Spleen (tissue), 11 donors: Measurements from ENCODE around the gene AKAP9. TPM values are rescaled to one million over a fixed set of nuclear protein-coding genes. Genes with fewer than 3 reads are reported as not detected.
"Not testable (repeated sequence)": the region's sequence is repeated elsewhere in the genome, so short reads cannot be mapped to it uniquely, and the experiment has no call there.

ENCODE experiments used
- DNase-seq: peaks from one replicate; pipeline ENCODE4 v3.0.0-alpha.2; 2020
- H3K27ac ChIP-seq, 8 donors: fragments of 200-600 bp; sonication (generic) in 7 of 8; 1 replicate in 4 of 8; 2 replicates in 4 of 8; pipeline versions ENCODE4 v1.5.0 to v1.8.0; 2016 to 2021; ENCODE audit warnings: inconsistent platforms in 4 of 8, mild to moderate bottlenecking in 4 of 8, moderate library complexity in 1 of 8
- H3K27me3 ChIP-seq, 7 donors: fragments of 200-600 bp; sonication (generic) in 6 of 7; replicated peaks in 1 of 7; 1 replicate in 4 of 7; 2 replicates in 3 of 7; pipeline versions ENCODE4 v1.5.0 to v1.8.0; 2016 to 2021; ENCODE audit warnings: inconsistent platforms in 3 of 7, mild to moderate bottlenecking in 1 of 7
- H3K36me3 ChIP-seq, 6 donors: fragments of 200-600 bp; sonication (generic) in 5 of 6; 1 replicate in 4 of 6; 2 replicates in 2 of 6; pipeline versions ENCODE4 v1.5.0 to v1.8.0; 2016 to 2021; ENCODE audit warnings: inconsistent platforms in 2 of 6
- H3K4me1 ChIP-seq, 6 donors: fragments of 200-600 bp; sonication (generic) in 5 of 6; 1 replicate in 3 of 6; 2 replicates in 3 of 6; pipeline versions ENCODE4 v1.5.0 to v1.8.0; 2016 to 2021; ENCODE audit warnings: inconsistent platforms in 3 of 6
- H3K4me3 ChIP-seq, 8 donors: fragments of 200-600 bp; sonication (generic) in 7 of 8; 1 replicate in 4 of 8; 2 replicates in 4 of 8; pipeline versions ENCODE4 v1.5.0 to v1.8.0; 2016 to 2021; ENCODE audit warnings: inconsistent platforms in 4 of 8, mild to moderate bottlenecking in 4 of 8, moderate library complexity in 2 of 8
- H3K9me3 ChIP-seq, 8 donors: fragments of 200-600 bp; sonication (generic) in 7 of 8; 1 replicate in 4 of 8; 2 replicates in 4 of 8; pipeline versions ENCODE4 v1.5.0 to v1.8.0; 2016 to 2021; ENCODE audit warnings: inconsistent platforms in 4 of 8
- POLR2A ChIP-seq, 3 donors: fragments of 450-650 bp; IDR thresholded peaks; one replicate each; pipeline ENCODE4 v1.5.1; 2017; ENCODE audit warnings: antibody characterized with exemption in 3 of 3, mild to moderate bottlenecking in 1 of 3
- POLR2AphosphoS5 ChIP-seq, 3 donors: sonication (generic); formaldehyde crosslinking; IDR thresholded peaks; one replicate each; pipeline ENCODE4 v1.5.1; 2017; ENCODE audit warnings: antibody characterized with exemption in 3 of 3
- WGBS, 5 donors: extraction: QIAGEN DNeasy Blood & Tissue Kit in 3 of 5; methylation state at CpG; one replicate each; pipeline versions ENCODE4 v1.1.5 to v1.1.7; 2013 to 2018; 5-methylcytosine and 5-hydroxymethylcytosine counted together
- intact Hi-C: fragments of 100-400 bp; cut with DNase I; formaldehyde crosslinking; loops from one replicate; pipeline ENCODE4 v1.15.0; 2023; ENCODE audit warnings: low total_unique reads
- polyA plus RNA-seq, 3 donors: library from polyadenylated mRNA; stranded (reverse); fragments of 200-250 nt; gene quantifications; one replicate each; pipeline ENCODE4 v1.2.1, GENCODE V29; 2013
- total RNA-seq, 7 donors: library from RNA; depleted of rRNA in 3 of 7; stranded (reverse); fragments of >200 nt in 3 of 7; fragmentation: NEBNext Ultra II Directional in 4 of 7; extraction: Animal tissue kit (Norgen Biotek cat#: 25700) in 4 of 7; gene quantifications; one replicate each; pipeline versions ENCODE4 v1.1.0 to v1.2.1, GENCODE V29; 2016 to 2021
- TF ChIP-seq, protein P1 (sequence below), 11 experiments: fragments of 200-600 bp in 7 of 11; fragments of 450-650 bp in 4 of 11; sonication (generic) in 4 of 11; IDR thresholded peaks in 8 of 11; conservative IDR thresholded peaks in 3 of 11; 1 replicate in 7 of 11; 2 replicates in 4 of 11; pipeline versions ENCODE4 v1.4.0 to v1.8.0; 2016 to 2021; ENCODE audit warnings: antibody characterized with exemption in 11 of 11, inconsistent platforms in 4 of 11, mild to moderate bottlenecking in 1 of 11
- donor health status: healthy with polysubstance abuse.
- donor health status: DM: no; HTN: no; CAD: no; lungs with moderate emphysema.
- donor health status: DM: no; HTN: no; CAD: no.
- donor health status: Bipolar disorder and iron deficiency.
- donor health status: healthy.
- donor health status: DM: no; HTN: no; CAD: no.
- donor health status: DM: yes; HTN: yes; CAD: no.

The AKAP9 gene
- total and polyA plus RNA-seq, 10 donors = 7.5 to 100 (median 68.5) TPM

DNA sequence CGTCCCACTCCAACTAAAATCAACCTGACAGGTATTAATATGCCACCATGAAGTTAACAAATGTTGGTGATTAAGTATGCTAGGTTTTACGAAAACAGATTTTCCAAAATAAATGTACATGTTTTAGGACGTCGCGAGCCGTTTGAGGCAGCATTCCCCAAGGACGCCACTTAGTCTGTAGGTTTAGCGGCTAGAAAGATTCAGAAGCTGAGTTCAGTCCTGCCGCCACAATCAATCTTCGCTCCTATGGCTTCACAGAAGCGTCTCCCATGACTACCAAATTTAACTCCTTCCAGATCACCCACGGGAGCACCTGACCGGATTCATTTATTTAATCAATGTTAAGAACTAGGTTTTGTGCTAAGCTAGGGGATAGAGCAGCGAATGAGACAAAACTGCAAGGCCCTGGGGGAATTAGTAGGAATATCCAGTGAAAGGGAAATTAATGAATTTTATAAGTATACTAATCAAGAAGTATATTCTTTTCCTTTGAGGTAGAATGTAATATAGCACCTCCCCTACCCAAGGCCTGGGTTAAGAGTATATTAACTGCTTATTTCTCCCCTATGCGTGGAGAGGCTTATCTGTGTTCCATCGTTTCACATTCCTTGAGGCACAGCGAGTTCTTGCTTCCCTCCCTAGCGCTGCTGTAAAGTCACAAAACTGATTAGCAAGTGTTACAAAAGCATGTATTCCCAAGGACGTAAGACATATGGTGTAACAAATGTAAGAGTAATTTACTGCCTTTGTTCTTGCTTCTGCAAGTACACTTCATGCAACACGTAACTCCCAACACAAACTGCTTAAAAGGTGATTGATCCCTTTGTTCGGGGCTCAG is 194.6 kb downstream of the AKAP9 start:
- Histone ChIP-seq H3K4me1 (peaks cover 4 to 45% (median 27%) of the 10 kb centered on the region in 6 donors), H3K9me3 (no peaks in the 10 kb centered on the region), H3K4me3 (peak overlapping the region; percentile 74 to 98 (median 92)), H3K27me3 (no peaks in the 10 kb centered on the region), H3K27ac (peak overlapping the region; percentile 88 to 97 (median 97)), H3K36me3 (peaks cover 0 to 8% (median 0%) of the 10 kb centered on the region in 6 donors)
- intact Hi-C loops = no loop called here
- TF ChIP-seq POLR2A (IDR thresholded peaks at IDR 0.05) = no peak
- TF ChIP-seq, protein P1, sequence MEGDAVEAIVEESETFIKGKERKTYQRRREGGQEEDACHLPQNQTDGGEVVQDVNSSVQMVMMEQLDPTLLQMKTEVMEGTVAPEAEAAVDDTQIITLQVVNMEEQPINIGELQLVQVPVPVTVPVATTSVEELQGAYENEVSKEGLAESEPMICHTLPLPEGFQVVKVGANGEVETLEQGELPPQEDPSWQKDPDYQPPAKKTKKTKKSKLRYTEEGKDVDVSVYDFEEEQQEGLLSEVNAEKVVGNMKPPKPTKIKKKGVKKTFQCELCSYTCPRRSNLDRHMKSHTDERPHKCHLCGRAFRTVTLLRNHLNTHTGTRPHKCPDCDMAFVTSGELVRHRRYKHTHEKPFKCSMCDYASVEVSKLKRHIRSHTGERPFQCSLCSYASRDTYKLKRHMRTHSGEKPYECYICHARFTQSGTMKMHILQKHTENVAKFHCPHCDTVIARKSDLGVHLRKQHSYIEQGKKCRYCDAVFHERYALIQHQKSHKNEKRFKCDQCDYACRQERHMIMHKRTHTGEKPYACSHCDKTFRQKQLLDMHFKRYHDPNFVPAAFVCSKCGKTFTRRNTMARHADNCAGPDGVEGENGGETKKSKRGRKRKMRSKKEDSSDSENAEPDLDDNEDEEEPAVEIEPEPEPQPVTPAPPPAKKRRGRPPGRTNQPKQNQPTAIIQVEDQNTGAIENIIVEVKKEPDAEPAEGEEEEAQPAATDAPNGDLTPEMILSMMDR (IDR thresholded peaks at IDR 0.05 in 8 of 11, conservative IDR thresholded peaks at IDR 0.05 in 3 of 11) = no peak
- no peak for TF ChIP-seq POLR2AphosphoS5 (IDR thresholded peaks at IDR 0.05)
- WGBS, 5 donors = 33 to 39% (median 35%) methylated on average over 20 to 21 of the region's 21 CpGs
- no peak for DNase-seq

DNA sequence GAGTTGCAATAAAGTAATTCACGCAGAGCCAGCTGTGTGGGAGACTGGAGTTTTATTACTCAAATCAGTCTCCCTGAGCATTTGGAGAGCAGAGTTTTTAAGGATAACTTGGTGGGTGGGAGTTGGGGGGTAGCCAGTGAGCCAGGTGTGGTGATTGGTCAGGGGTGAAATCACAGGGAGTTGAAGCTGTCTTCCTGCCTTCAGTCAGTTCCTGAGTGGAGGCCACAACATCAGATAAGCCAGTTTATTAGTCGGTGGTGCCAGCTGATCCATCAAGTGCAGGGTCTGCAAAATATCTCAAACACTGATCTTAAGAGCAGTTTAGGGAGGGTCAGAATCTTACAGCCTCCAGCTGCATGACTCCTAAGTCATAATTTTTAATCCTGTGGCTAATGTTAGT is 196.9 kb downstream of the AKAP9 start:
- DNase-seq = no peak
- no peaks in the 10 kb centered on the region for H3K27me3 ChIP-seq
- WGBS, 5 donors = 42 to 46% (median 43%) methylated on average over 2 of the region's 2 CpGs
- H3K36me3 ChIP-seq = no peaks in the 10 kb centered on the region
- TF ChIP-seq POLR2A (IDR thresholded peaks at IDR 0.05) (no peak), POLR2AphosphoS5 (IDR thresholded peaks at IDR 0.05) (no peak)
- TF ChIP-seq, protein P1 (IDR thresholded peaks at IDR 0.05 in 8 of 11, conservative IDR thresholded peaks at IDR 0.05 in 3 of 11) = no peak
- peaks cover 4 to 24% (median 18%) of the 10 kb centered on the region in 6 donors for H3K4me1 ChIP-seq
- intact Hi-C loops = no loop called here
- no peak overlapping the region for H3K4me3 ChIP-seq
- no peaks in the 10 kb centered on the region for H3K9me3 ChIP-seq
- H3K27ac ChIP-seq = no peak overlapping the region

DNA sequence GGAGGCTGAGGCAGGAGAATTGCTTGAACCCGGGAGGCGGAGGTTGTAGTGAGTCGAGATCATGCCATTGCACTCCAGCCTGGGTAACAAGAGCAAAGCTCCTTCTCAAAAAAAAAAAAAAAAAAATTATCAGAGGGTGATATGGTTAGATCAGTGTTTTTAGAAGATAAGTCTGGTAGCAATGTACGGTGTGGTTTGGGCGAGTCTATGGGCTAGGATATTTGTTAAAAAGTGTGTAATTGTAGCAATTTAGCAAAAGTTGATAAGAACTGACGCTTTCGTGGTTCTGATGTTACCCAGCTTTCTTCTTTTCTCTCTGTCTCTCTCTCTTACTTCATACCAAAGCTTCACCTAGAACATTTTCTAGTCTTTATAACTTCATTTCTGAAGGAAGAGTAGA is 200.5 kb downstream of the AKAP9 start:
- no peaks in the 10 kb centered on the region for H3K9me3 ChIP-seq
- intact Hi-C loops = no loop called here
- no peak for DNase-seq
- no peaks in the 10 kb centered on the region for H3K4me1 ChIP-seq
- no peak overlapping the region for H3K4me3 ChIP-seq
- WGBS, 5 donors = 94 to 99% (median 97%) methylated on average over 7 of the region's 7 CpGs
- H3K36me3 ChIP-seq = no peaks in the 10 kb centered on the region
- no peaks in the 10 kb centered on the region for H3K27me3 ChIP-seq
- no peak for TF ChIP-seq POLR2A (IDR thresholded peaks at IDR 0.05)
- no peak for TF ChIP-seq POLR2AphosphoS5 (IDR thresholded peaks at IDR 0.05)
- TF ChIP-seq, protein P1 (IDR thresholded peaks at IDR 0.05 in 8 of 11, conservative IDR thresholded peaks at IDR 0.05 in 3 of 11) = no peak
- H3K27ac ChIP-seq = no peak overlapping the region

DNA sequence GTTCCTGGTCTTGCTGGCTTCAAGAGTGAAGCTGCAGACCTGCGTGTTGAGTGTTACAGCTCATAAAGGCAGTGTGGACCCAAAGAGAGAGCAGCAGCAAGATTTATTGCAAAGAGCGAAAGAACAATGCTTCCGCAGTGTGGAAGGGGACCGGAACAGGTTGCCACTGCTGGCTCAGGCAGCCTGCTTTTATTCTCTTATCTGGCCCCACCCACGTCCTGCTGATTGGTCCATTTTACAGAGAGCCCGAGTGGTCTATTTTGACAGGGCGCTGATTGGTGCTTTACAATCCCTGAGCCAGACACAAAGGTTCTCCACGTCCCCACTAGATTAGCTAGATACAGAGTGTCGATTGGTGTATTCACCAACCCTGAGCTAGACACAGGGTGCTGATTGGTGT is 202.1 kb downstream of the AKAP9 start:
- H3K4me1 ChIP-seq, H3K9me3 ChIP-seq, H3K4me3 ChIP-seq, H3K27ac ChIP-seq, H3K36me3 ChIP-seq, H3K27me3 ChIP-seq, DNase-seq, intact Hi-C loops: not testable (repeated sequence)
- 86 to 97% (median 95%) methylated on average over 9 of the region's 9 CpGs for WGBS, 5 donors

DNA sequence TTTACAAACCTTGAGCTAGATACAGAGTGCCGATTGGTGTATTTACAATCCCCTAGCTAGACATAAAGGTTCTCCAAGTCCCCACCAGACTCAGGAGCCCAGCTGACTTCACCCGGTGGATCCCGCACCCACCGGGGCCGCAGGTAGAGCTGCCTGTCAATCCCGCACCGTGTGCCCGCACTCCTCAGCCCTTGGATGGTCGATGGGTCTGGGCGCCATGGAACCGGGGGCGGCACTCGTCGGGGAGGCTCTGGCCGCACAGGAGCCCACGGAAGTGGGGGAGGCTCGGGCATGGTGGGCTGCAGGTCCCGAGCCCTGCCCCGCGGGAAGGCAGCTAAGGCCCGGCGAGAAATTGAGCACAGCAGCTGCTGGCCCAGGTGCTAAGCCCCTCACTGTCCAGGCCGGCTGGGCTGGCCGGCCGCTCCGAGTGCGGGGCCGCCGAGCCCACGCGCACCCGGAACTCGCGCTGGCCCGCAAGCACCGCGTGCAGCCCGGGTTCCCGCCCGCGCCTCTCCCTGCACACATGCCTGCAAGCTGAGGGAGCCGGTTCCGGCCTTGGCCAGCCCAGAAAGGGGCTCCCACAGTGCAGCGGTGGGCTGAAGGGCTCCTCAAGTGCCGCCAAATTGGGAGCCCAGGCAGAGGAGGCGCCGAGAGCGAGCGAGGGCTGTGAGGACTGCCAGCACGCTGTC is 202.7 kb downstream of the AKAP9 start:
- H3K27ac ChIP-seq, H3K9me3 ChIP-seq, intact Hi-C loops, DNase-seq, H3K27me3 ChIP-seq, H3K4me1 ChIP-seq, H3K36me3 ChIP-seq, H3K4me3 ChIP-seq: not testable (repeated sequence)
- WGBS, 5 donors = 92 to 96% (median 94%) methylated on average over 16 to 50 of the region's 50 CpGs
